GM12891 (cell line): ENCODE data around the gene NINL.
"Not testable (repeated sequence)": the region's sequence is repeated elsewhere in the genome, so short reads cannot be mapped to it uniquely, and the experiment has no call there.

ENCODE experiments used
- DNase-seq: peaks from one replicate; pipeline ENCODE4 v3.0.0; 2011; ENCODE audit warnings: low spot score; ENCODE audit not compliant: insufficient read length
- FAIRE-seq: peaks from 2 replicates; lab custom pipeline; 2011; peaks lifted over from hg19 to GRCh38; lab: Jason Lieb, UNC
- PAX5 ChIP-seq: IDR thresholded peaks from 2 replicates; pipeline ENCODE4 v1.6.1; 2011; ENCODE audit warnings: low read length, moderate library complexity, mild to moderate bottlenecking; ENCODE audit not compliant: insufficient read depth, severe bottlenecking
- POLR2A ChIP-seq: IDR thresholded peaks from 2 replicates; pipeline ENCODE4 v1.6.1; 2011; ENCODE audit warnings: low read depth, low read length, control low read depth
- POLR2AphosphoS5 ChIP-seq: IDR thresholded peaks from 2 replicates; pipeline ENCODE4 v1.6.1; 2011; ENCODE audit warnings: low read depth, low read length, control low read depth
- POU2F2 ChIP-seq: IDR thresholded peaks from 2 replicates; pipeline ENCODE4 v1.6.1; 2011; ENCODE audit warnings: low read depth, mild to moderate bottlenecking, control low read depth, low read length, moderate library complexity
- SPI1 ChIP-seq: IDR thresholded peaks from 2 replicates; pipeline ENCODE4 v1.6.1; 2011; ENCODE audit warnings: low read depth, low read length, control low read depth
- TAF1 ChIP-seq: IDR thresholded peaks from 2 replicates; pipeline ENCODE4 v1.6.1; 2011; ENCODE audit warnings: low read depth, low read length, control low read depth

Gene NINL

GRCh38 chr20:25507385-25508082 lies 77.8 kb downstream of the NINL start:
- DNase-seq = no peak
- TF ChIP-seq SPI1 (no peak), POLR2AphosphoS5 (no peak), PAX5 (no peak), TAF1 (no peak), POU2F2 (no peak), POLR2A (no peak)
- FAIRE-seq = no peak

DNA sequence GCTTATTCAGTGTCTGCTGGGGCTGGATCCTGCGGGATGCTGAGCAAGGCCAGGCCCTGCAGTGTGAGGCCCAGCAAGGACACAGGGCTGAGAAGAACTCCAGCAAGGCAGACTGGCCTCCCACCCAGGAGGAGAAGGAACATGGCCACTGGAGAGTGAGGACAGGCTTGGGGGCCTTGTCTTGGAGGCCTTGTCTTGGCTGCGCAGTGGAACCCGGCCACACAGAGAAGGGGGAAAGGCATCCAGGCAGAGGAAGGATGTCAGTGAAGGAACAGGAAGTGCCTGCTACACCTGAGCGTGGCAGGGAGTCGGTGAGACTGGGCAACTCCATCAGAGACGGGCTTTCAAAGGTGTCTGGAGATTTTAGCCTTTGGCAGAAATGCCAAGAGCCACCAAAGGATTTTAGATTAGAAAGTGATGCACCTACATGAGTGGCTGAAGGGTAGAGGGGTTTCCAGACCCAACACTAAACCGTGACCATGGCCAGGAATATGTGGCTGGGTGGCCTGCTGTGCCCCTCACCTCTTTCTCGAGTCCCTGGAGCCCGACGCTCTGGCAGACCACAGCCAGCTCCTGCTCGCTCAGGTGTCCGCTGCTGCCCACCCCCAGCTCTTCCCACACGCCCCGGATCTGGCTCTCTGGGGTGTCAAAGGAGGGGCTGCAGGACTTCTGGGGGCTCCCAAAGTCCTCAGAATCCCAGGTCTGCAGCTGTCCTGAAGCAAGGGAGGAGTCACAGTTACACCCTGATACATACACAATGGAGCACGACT lies 80.8 kb downstream of the NINL start:
- DNase-seq = no peak
- no peak for FAIRE-seq
- no peak for TF ChIP-seq POU2F2
- TF ChIP-seq TAF1 = no peak
- TF ChIP-seq POLR2AphosphoS5 = no peak
- TF ChIP-seq POLR2A = no peak
- no peak for TF ChIP-seq SPI1
- TF ChIP-seq PAX5 = no peak

DNA sequence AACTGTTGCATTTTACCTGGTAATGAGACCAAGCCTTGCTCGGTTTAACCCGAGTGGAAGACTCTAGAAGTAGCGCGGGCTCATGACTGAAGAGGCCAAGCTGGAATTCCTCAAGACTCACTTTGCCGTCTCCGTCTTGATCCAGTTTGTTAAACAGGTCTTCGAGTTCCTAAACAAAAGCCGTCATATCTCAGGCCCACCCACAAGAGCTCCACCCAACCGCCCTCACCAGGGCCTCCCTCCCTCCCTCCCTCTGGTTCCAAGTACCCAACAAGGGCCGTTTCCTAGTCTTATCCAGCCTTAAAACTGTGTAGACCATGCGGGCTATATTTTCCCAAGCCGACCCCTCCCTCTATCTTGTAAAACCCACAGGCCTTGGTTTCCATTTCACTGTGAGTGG lies 81.4 kb downstream of the NINL start:
- no peak for TF ChIP-seq POLR2A
- no peak for TF ChIP-seq TAF1
- TF ChIP-seq POLR2AphosphoS5 = no peak
- TF ChIP-seq PAX5 = no peak
- no peak for TF ChIP-seq SPI1
- TF ChIP-seq POU2F2 = no peak
- DNase-seq = no peak
- FAIRE-seq = no peak

DNA sequence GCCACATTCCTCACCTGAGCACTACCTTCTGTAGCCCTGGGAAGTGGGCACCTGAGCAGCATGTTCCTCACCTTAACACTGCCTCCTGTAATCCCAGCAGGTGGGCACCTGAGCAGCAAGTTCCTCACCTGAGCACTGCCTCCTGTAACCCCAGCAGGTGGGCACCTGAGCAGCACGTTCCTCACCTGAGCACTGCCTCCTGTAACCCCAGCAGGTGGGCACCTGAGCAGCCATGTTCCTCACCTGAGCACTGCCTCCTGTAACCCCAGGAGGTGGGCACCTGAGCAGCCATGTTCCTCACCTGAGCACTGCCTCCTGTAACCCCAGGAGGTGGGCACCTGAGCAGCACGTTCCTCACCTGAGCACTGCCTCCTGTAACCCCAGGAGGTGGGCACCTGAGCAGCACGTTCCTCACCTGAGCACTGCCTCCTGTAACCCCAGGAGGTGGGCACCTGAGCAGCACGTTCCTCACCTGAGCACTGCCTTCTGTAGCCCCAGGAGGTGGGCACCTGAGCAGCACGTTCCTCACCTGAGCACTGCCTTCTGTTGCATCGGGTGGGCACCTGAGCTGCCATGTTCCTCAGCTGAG lies 82.2 kb downstream of the NINL start:
- not testable (repeated sequence) for FAIRE-seq

DNA sequence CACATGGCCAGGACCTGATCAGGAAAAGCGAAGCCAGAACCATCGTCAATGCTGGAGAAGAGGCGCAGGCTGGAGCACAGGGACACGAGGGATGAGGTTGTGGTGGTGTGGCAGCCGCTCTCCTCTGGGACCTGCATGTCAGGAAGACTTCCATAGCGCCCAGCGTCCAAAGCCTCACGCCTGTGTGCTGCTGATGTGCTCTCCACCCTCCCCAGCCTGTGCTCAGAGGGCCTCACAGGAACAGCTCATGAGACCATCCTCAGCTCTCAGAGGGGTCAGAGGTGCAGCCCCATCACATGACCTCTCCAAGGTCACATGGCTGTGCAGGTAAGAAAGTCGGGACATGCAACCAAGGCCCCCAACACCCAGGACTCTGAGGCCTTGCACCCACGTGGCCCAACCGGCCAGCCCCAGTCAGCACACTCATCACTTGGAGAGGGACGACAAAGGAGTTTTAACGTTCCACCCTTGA lies 84.4 kb downstream of the NINL start:
- FAIRE-seq = no peak
- TF ChIP-seq SPI1 (no peak), TAF1 (no peak), POU2F2 (no peak), PAX5 (no peak), POLR2A (no peak), POLR2AphosphoS5 (no peak)
- DNase-seq = no peak

More for the DNA sequence above, 82.2 kb downstream of the NINL start:
- DNase-seq = not testable (repeated sequence)

GRCh38 chr20:25499855-25500434 lies 85.4 kb downstream of the NINL start:
- no peak for TF ChIP-seq SPI1
- no peak for FAIRE-seq
- DNase-seq = no peak

DNA sequence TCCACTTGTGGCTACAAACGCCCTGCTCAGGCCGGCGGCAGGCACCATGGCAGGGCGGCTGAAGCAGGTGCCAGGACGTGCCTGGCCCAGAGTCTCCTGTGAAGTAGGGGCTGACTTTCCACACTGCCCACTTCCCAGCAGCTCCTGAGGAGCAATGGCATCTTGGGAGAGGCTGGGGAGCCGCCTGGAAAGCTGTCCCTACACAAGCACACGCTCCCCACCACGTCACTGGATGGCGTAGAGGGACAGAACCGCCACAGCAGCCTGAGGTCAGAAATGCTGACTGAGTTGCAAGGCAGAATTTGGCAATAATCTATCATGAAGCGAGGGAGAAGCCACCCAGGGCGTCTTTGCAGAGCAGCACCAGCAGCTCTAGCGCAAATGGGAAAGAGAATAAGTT lies 86.3 kb downstream of the NINL start:
- DNase-seq (no peak), FAIRE-seq (no peak)
- TF ChIP-seq POLR2AphosphoS5 (no peak), PAX5 (no peak), POLR2A (no peak), SPI1 (no peak), POU2F2 (no peak), TAF1 (no peak)

- no peak for DNase-seq
- FAIRE-seq = no peak
- no peak for TF ChIP-seq TAF1
- no peak for TF ChIP-seq POLR2A
- TF ChIP-seq PAX5 = no peak
- TF ChIP-seq SPI1 = no peak
- TF ChIP-seq POLR2AphosphoS5 = no peak
- no peak for TF ChIP-seq POU2F2
Measured at GRCh38 chr20:25498280-25498606, 87.1 kb downstream of the NINL start.

- DNase-seq = no peak
- TF ChIP-seq POU2F2 = no peak
- FAIRE-seq = no peak
Measured at GRCh38 chr20:25497586-25498279, 87.6 kb downstream of the NINL start.
